GM08714 (cell line): Measurements from ENCODE around the gene RNF5.
A peak's percentile ranks its signal among the peaks of the same experiment; 100 is the strongest.

Experiments
- H3K4me3 ChIP-seq: fragments of 200-500 bp; sonication (Bioruptor generic); 2 replicates; pipeline ENCODE4 v1.5.1; 2014; ENCODE audit warnings: mild to moderate bottlenecking, low read length, inconsistent platforms
- ZNF274 ChIP-seq: IDR thresholded peaks from 2 replicates; pipeline ENCODE4 v1.6.1; 2012; ENCODE audit warnings: mild to moderate bottlenecking, low read depth, low read length

Gene RNF5

GRCh38 chr6:32188381-32189068 lies 10.3 kb downstream of the RNF5 start:
- H3K4me3 ChIP-seq: peak overlapping the region; percentile 76
- no peak for TF ChIP-seq ZNF274

- no peak for TF ChIP-seq ZNF274
- peak overlapping the region; percentile 76 for H3K4me3 ChIP-seq
These were observed 11.0 kb downstream of the RNF5 start for GRCh38 chr6:32189069-32189741.

DNA sequence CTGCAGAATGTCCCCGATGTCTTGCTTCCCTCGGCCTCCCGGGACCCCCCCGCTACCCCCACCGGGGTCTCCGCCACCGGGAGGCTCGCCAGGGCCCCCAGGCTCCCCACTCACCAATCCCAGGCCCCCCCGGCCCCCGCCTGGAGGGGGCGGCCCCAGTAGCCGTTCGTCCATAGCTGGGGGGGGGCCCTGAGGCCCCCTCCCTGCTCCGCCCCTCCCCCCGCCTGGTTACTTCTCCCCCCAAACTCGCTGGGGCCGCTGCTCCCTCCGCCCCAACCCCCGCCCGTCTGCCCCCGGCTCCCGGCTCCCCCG lies 11.5 kb downstream of the RNF5 start:
- TF ChIP-seq ZNF274: no peak
- peak overlapping the region; percentile 76 for H3K4me3 ChIP-seq

DNA sequence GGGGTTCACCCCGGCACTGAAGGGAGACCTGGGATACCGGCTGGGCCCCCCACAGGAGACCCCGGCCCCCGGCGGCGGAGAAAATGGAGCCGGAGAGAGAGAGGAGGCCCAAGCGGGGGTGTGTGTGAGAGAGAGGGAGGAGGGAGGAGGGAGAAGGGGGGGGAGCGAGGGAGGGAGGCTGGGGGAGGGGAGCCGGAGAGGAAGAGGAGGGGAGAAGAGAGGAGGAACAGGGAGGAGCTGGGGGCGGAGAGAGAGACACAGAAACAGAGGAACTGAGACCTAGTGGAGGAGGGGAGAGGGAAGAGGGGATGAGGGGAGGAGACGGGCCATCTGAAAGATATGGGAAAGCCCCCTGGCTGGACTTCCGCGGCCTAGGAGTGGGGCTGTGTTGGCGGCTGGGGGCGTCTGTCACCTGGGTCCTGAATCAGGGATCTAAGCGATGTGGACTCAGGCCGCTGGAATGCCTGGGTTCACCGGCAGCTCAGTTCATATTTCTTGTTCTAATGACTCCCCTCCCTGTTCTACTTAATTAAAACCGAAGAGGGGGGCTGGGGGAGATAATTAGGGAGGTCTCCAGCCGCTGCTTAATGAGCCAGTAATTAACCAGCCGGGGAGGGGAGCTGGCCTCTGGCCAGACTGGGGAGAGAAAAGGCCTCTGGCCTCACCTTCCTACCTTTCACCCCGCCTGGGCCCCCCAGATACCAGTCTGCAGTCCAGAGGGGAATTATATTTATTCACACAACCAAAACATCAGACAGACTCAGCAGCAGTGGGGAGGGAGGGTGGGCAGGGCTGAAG lies 12.0 kb downstream of the RNF5 start, which contains the start of gene PBX2:
Gene PBX2 (minus strand): TSS at position 149 of the 798 bp plus-strand sequence. CDS start 287 bp downstream, outside the sequence.
- no peak for TF ChIP-seq ZNF274
- peak within 1 kb of the TSS; percentile 76 for H3K4me3 ChIP-seq

DNA sequence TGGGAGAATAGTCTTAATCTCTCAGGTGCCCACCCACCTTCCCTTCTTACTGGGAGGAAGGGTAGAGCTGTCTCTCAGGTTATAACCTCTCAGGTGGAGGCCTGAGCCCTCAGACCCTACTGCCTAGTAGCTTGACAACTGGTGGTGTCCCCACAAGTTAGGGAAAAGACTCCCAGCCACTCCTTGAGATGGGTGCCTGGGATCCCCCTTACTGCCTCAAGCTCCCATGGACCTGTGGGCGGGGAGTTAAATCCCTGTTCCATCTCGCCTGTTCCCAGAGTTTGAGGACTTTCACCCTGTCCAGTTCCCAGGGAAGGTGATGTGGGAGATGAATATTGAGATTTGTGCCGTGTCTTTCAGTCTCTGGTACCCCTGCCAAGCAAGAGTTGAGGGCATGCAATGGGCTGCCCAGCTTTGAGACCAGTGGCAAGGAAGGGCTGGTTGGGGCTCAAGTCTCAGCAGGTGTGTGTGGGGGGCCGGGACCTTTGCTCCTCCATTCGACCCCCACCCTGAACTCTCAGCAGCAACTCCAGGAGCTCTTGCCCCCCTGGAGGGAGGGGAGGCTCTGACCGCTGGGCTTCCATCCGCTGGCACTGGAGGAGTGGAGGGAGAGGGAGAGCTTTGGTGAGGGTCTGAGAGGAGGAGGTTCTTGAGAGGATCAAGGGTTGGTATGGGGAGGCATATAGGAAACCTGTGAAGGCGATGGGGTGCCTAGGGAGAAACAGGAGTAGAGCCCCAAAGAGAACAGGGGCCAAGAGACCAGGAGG lies 12.9 kb downstream of the RNF5 start:
- TF ChIP-seq ZNF274: no peak
- H3K4me3 ChIP-seq: peak overlapping the region; percentile 63

DNA sequence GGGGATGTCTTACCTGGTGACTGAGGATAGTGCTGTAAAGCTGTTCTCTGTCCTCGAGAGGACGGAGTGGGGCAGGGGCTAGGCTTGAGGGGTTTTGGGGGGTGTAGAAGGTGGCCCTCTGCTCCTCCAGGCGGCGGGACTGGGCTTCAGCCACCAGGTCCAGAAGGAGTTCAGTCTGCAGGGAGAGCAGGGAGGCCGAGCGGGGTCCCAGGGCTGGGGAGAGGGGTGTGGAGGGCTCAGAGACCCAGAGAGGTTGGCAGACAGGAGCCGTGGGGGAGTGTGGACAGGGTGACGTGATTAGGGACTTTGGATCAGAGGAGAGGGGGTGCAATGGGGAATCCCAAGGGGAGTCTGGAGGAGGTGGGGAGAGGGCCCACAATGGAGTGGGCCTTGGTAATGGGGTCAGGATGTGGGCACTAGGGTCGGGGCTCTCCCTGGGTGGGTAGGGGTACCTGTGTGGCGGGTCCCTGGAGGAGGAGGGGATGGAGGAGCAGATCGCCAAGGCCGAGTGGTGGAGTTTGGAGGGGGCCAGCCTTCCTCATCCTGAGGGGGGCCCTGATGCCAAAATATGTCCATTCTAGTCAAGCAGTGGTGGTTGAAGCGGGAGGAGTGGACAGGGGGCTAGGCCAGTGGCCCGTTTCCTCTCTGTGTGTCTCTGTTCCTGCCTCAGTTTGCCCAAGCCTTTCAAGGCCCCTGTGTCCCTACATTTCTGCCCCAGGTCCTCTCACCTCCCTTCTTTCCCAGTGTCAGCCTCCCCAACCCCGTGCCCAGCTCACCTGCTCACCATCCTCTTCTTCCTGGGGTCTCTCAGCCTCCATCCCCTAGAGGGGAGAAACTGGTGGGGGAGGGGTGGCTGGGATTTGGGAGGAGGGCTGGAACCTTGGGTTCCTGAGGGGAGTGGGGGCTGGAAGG lies 13.7 kb downstream of the RNF5 start:
- no peak for TF ChIP-seq ZNF274
- H3K4me3 ChIP-seq: peak overlapping the region; percentile 63; the same call in 1 of the 2 replicates

GRCh38 chr6:32192608-32193039 lies 14.4 kb downstream of the RNF5 start, which contains the start of gene GPSM3:
GPSM3 (minus strand) TSS chr6:32192643; CDS start chr6:32192513, 130 bp downstream.
- TF ChIP-seq ZNF274: no peak
- peak within 1 kb of the TSS; percentile 63; the same call in 1 of the 2 replicates for H3K4me3 ChIP-seq

GRCh38 chr6:32193096-32193495 lies 14.9 kb downstream of the RNF5 start:
- peak overlapping the region; percentile 63; the same call in 1 of the 2 replicates for H3K4me3 ChIP-seq

GRCh38 chr6:32194388-32194787 lies 16.2 kb downstream of the RNF5 start:
- TF ChIP-seq ZNF274: no peak
- no peak overlapping the region for H3K4me3 ChIP-seq

DNA sequence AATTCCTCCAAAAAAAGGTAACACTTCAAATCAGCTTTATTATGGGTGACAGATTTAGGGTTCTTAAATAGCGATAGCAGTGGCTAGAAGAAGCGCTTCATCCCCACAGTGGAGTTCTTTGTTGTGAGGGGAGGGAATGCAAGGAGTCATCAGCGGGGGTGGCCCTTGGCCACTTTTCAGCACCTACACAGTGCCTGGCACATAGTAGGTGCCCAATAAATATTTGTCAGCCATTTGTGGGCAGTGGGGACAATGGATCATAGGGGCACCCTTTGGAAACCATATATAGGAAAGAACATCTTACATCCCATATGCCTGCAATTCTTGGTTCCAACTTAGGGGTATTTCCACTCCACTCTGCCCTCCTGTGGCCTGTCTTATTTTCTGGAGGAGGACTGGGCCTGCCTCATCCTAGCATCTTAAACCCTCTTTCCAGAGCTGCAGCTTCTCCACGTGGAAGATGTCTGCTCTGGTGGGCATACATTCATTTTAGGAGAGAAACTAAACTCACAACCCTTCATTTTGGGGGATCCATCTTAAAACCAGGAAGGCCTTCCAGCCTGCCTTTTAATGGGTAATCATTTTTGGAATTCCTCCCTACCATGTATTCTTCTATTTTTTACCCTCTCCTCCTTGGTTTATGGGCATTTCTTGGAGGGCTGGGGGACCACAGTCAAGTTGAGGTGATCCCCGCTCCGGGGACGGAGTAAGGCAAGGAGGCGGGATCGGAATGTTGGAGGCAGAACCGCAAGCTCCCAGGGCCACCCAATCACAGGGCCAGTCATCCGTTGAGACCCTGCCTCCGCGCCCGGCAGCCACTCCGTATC lies 16.8 kb downstream of the RNF5 start:
- no peak for TF ChIP-seq ZNF274
- H3K4me3 ChIP-seq: peak overlapping the region; percentile 64

GRCh38 chr6:32195652-32195901 lies 17.4 kb downstream of the RNF5 start:
- TF ChIP-seq ZNF274: no peak
- H3K4me3 ChIP-seq: no peak overlapping the region; the same call in 1 of the 2 replicates

DNA sequence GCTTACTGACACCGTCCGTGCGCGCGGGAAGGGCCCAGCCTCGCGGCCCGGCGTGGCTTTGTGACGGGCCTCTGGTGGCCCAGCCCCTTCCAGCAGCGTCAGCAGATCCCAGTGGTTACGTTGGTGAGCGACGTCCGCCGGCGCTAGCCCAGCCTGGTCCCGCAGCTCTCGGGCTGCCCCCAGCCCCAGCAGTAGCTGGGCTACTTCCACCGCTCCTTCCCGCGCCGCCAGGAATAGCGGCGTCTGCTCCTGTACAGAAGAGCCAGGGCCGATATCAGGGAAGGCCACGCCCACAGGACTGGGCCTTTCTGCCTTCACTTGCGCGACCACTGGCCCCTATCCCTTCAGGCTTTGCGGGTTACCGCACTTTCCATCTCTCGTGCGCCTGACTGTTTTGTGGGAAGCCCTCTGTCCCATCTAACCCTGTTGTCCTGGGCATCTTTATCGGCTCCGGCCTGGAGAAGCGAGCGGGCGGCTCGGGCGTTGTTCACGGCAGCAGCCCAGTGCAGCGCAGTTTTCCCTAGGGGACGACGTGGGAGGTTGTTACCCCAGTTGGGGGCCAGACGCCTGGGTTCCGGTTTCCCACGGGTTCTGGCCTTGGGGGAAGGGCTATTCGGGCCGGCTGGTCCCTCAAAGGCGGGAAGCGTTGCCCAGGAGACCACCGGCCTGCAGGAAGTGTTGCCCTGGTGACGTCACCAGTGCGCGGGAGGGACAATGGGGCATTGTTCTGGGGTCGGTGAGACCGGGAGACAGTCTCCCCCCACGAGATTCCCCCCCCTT lies 17.9 kb downstream of the RNF5 start:
- TF ChIP-seq ZNF274: no peak
- peak overlapping the region; percentile 78 for H3K4me3 ChIP-seq
